GM19035 (cell line): ENCODE results near the gene MRPS2.

Source experiments
- ATAC-seq: cut with Tn5 transposase; IDR thresholded peaks from one replicate; pipeline ENCODE4 v1.9.1; 2021; ENCODE audit not compliant: unreplicated experiment

The MRPS2 gene

GRCh38 chr9:135498381-135499126 lies 1.9 kb upstream of the MRPS2 start:
- ATAC-seq = no peak

- peak; percentile 64 for ATAC-seq
Observed at GRCh38 chr9:135499326-135500070, 984 bp upstream of the MRPS2 start.

- ATAC-seq = peak; percentile 4
Observed at GRCh38 chr9:135500071-135500524, 384 bp upstream of the MRPS2 start.

GRCh38 chr9:135501261-135502167 lies 1.0 kb downstream of the MRPS2 start:
- peak; percentile 50 for ATAC-seq

GRCh38 chr9:135502168-135502872 lies 1.8 kb downstream of the MRPS2 start:
- no peak for ATAC-seq

- no peak for ATAC-seq
Observed at GRCh38 chr9:135502873-135503321, 2.4 kb downstream of the MRPS2 start.

GRCh38 chr9:135503371-135504261 lies 3.1 kb downstream of the MRPS2 start:
- no peak for ATAC-seq

- no peak for ATAC-seq
Observed at GRCh38 chr9:135504262-135505243, 4.1 kb downstream of the MRPS2 start.

- ATAC-seq = no peak
Observed at GRCh38 chr9:135505406-135506187, 5.1 kb downstream of the MRPS2 start.

- no peak for ATAC-seq
Observed at GRCh38 chr9:135506327-135507103, 6.0 kb downstream of the MRPS2 start.

- no peak for ATAC-seq
Observed at GRCh38 chr9:135507104-135508035, 6.9 kb downstream of the MRPS2 start.

GRCh38 chr9:135508211-135508820 lies 7.8 kb downstream of the MRPS2 start:
- ATAC-seq = no peak

- ATAC-seq = no peak
Observed at GRCh38 chr9:135509458-135509857, 9.0 kb downstream of the MRPS2 start.

GRCh38 chr9:135512241-135512603 lies 11.7 kb downstream of the MRPS2 start:
- ATAC-seq = no peak

- ATAC-seq = no peak
Observed at GRCh38 chr9:135512904-135513303, 12.4 kb downstream of the MRPS2 start.
